ENCODE measurements around the gene FLNB.
A peak's percentile ranks its signal among the peaks of the same experiment; 100 is the strongest.

The FLNB gene

GRCh38 chr3:58082047-58082446 lies 73.8 kb downstream of the FLNB start:
- peak in 1 of 2 donors; percentile 90 for DNase-seq

DNA sequence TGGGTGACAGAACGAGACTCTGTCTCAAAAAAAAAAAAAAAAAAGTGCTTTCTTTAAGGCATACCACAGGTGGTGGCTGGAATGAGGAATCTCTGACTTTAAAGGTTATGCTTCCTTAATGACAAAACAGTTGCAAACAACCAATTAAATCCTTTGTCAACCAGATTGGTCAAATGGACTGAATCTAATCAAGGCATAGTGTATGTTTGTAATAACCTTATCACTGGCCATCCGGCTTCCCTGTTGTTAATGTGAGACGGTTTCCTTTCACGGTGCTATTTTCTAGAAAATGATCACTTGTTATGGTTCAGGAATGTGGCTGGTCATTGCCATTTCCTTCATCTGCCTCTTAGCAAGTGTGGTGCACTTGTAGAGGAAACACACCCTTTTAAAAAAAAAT lies 75.9 kb downstream of the FLNB start:
- no peak for DNase-seq

- DNase-seq: no peak
Observed at GRCh38 chr3:58084788-58085543, 76.7 kb downstream of the FLNB start.

DNA sequence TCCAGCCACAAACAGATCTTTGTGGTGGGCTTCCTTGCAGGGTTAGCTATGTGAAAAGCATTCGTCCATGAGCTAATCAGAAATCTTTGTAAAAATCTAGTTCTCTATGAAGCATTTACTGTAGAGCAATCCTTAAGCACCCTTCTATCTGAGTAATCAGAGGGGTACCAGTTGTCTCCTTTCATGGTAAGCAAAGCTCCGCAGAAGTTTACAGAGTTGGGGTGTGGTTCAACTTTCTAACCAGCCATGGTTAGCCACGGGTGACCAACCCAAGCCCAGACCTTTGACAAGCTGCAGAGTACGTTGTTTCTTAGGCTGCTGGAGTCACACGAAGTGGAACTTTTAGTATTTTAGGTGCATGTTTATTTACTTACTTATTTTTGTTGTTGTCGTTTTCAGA lies 77.4 kb downstream of the FLNB start:
- DNase-seq: no peak

DNA sequence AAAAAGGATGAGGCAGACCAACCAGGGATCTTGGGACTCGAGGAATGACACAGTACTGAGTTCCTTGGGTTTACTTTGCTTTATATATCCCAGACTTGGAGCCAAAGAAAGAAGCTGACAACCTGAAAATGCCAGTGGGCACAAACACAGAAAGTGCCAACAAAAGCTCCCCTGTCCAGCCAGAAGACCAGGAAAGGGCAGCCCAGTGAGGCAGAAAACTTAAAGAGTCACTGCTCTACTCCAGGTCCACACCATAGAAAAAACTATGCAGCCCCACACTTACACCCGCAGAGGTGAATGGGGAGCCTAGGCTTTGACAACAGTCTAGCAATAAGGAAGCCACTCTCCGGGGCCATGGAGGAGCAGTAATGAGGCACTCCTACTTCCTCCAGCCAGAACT lies 80.3 kb downstream of the FLNB start:
- DNase-seq: no peak

DNA sequence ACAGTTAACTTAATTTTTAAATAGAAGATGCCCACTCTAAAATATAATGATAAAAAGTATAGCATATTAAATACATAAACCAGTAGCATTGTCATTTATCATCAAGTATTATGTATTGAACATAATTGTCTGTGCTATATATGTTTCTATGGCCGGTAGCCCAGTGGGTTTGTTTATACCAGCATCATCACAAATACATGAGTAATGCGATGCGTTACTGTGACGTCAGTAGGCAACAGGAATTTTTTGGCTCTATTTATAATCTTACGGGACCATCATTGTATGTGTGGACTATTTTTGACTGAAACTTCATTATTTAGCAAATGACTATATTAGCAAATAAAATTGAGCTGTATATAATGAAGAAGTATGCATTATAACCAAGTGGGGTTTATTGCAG lies 82.1 kb downstream of the FLNB start:
- DNase-seq: no peak

- no peak for DNase-seq
Observed at GRCh38 chr3:58092521-58092920, 84.3 kb downstream of the FLNB start.

DNA sequence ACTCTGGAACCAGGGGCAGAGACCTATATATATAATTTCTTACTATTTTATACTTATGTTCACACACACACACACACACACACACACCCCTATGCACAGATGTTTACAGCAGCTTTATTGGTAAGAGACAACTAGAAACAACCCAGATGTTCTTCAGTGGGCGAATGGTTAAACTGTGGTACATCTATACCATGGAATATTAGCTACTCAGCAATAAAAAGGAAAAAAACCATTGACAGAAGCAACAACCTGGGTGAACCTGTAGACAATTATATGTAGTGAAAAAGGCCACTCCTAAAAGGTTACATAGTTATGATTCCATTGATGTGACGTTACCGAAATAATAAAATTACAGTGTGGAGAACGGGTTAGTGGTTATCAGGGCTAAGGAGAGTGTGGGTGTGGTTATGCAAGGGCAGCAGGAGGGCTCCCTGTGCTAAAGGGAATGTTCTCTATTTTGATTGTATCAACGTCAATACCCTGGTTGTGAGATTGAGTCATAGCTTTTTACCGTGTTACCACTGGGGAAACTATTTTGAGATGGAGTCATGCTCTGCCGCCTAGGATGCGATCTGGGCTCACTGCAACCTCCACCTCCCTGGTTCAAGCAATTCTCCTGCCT lies 85.5 kb downstream of the FLNB start:
- DNase-seq: no peak

DNA sequence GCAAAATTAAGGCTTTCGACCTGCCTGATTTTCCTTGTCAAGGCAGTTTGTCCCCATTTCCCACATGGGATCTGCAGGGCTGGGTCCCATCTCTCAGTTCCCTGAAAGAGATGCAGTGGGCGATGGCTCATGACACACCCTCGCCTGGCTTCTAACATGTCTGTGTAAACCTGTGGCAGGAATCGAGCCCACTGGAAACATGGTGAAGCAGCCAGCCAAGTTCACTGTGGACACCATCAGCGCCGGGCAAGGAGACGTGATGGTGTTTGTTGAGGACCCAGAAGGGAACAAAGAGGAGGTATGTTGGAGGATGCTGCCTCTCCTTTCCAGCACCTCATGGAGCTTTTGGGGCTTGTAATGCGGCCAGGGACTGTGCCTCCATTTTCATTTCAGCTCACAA lies 86.4 kb downstream of the FLNB start:
- DNase-seq: no peak

DNA sequence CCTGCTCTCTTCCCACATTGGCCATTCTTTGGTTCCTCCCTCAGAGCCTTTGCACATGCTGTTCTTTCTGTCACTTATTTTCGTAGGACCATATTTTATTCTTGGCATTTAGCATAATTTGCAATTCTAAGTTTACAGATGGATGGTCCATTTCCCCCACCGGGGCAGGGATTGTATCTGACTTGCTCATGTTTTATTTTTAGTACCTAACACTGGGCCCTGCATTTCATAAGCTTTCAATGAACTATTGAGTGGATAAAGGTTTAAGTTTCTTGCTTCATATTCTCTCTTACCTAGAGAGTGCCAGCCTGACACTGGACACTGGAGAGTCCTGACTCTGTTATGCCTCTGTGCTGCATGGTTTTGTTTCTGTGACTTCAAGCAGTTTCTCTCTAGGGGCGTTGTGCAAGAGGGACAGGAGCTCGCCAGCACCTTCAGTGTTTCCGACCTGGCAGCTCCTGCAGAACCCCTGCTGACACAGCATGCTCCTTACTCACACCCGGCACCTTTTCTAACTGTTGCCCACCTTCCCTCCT lies 87.4 kb downstream of the FLNB start:
- no peak for DNase-seq

DNA sequence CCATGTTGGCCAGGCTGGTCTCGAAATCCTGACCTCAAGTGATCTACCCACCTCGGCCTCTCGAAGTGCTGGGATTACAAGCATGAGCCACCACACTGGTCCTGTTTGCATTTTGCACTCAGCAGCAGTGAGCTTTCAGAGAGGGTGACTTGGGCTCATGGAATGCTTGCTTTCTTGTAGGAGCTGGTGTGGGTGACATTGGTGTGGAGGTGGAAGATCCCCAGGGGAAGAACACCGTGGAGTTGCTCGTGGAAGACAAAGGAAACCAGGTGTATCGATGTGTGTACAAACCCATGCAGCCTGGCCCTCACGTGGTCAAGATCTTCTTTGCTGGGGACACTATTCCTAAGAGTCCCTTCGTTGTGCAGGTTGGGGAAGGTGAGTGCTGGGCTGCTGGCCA lies 90.3 kb downstream of the FLNB start:
- no peak for DNase-seq

- DNase-seq: no peak
Observed at GRCh38 chr3:58099865-58100264, 91.6 kb downstream of the FLNB start.

DNA sequence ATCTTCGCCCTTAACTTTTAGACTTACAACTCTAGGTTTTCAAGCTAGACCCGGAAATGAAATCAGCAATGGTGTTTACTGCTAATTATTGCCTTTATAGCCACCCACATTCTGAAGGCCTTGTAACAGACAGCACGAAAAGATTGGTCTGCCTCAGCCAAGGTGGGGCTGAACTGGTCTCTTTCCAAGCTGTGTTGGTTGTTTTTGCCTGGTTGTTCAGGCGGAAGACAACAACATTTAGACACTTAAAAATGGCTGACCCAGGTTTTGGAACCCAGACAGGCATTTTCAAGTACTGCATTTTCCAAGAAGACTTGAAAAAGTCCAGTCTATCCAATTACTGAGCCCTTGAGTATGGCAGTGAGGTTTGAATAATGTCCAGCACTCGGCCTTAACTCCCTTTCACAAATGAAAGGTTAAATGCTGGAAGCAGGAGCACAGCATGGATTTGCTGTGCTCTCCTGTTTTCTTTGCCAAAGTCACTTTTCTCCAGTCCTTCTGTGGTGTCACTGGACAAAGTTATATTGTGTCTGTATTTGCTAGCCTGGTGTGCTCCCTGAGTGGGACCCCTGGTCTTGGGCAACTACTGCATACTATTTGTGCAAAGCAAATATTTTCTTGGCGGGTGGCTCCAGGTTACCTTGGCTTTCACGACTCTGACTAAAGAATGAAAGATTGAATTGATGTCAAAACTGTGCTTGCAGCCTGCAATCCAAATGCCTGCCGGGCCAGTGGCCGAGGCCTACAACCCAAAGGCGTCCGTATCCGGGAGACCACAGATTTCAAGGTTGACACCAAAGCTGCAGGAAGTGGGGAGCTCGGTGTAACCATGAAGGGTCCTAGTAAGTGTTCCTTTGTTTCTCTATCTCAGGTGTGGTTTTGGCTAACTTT lies 93.5 kb downstream of the FLNB start:
- no peak for DNase-seq

GRCh38 chr3:58102390-58102750 lies 94.1 kb downstream of the FLNB start:
- no peak for DNase-seq

DNA sequence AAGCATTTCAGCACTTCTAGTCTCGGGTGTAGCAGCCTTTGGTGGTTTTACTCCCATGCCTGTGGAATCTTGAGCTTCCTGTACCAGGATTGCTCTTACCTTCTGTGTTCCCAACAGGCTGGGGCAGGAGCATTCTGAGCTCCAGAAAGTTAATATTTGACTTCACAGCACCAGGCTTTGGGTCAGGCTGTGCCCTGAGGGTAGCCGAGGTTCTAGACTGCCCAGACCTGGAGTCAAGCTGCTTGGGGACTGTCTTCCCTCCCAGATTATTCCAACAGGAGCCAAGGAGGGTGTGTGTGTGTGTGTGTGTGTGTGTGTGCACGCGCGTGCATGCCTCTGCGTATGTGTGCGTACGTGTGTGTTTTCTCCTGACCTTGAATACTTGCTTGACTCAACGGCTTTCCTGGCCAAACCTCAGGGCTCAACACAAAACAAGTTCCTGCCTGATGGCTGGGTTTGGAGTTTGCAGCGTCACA lies 94.8 kb downstream of the FLNB start:
- no peak for DNase-seq

- no peak for DNase-seq
Observed at GRCh38 chr3:58104151-58104550, 95.9 kb downstream of the FLNB start.

DNA sequence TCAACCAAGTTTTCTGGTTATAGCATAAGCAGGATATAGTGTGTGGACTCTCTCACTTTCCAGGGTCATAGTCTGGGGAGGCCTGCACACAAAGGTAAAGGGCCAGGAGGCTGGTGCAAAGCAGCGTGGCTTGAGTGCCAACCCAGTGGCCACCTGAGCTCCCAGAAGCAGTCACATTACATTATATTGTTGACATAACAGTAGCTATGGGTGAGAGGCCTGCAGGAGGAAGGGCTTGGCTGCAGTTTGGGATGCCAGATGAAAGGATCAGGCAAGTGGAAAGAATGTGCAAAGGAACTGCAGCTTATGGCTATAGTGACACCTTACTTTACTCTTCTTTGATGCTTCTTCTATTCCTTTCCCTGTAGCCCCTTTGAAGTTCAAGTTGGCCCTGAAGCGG lies 96.5 kb downstream of the FLNB start:
- DNase-seq: no peak

GRCh38 chr3:58105196-58105595 lies 97.0 kb downstream of the FLNB start:
- DNase-seq: no peak

- no peak for DNase-seq
Observed at GRCh38 chr3:58106061-58106460, 97.8 kb downstream of the FLNB start.

DNA sequence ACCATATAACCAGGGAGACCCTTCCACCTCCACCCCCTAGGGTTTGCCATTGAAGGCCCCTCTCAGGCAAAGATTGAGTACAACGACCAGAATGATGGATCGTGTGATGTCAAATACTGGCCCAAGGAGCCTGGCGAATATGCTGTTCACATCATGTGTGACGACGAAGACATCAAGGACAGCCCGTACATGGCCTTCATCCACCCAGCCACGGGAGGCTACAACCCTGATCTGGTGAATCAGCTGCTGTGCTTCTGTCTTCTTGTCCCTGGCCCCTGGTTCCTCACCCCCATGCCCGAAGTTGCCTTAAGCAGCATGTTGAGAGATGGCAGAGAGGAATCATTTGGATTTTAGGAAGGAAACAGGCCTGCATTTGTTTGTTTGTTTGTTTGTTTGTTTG lies 98.4 kb downstream of the FLNB start:
- DNase-seq: no peak

DNA sequence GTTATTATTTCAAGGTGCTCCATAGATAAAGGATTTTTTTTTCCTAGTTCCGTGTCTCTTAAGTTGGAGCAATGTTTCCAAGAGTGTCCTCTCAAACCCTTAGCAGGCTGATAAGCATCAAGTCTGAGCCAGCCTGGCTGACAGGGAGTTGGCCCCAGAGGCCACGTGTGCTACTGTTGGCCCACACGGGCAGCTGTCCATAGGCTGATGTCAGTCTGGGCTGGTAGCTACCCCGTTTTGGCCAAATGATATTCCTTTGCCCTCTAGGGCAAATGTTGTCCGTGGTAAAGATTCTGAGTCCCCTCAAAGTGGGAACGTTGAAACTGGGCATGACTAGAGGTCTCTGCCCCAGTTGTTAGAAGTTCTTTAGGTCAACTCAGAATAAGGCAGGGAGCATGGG lies 99.4 kb downstream of the FLNB start:
- DNase-seq: no peak

DNA sequence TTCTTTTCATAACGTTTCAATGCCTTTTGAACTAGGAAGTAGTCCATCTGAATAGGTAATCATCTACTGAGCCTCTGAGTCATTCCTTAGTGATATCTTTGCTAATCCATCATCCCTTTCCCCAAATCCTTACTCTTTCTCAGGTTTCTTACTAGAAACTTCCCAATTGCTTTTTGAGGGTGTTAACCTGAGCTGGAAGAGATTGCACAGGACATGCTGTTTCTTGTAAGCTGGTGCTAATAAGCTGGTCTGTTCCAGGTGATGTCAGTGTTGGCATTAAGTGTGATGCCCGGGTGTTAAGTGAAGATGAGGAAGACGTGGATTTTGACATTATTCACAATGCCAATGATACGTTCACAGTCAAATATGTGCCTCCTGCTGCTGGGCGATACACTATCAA lies 101.5 kb downstream of the FLNB start:
- no peak for DNase-seq

- no peak for DNase-seq
Observed at GRCh38 chr3:58111513-58112184, 103.4 kb downstream of the FLNB start.

Measured in bone marrow (tissue), 2 donors.